ENCODE data around the gene ZNF44. TPM values are rescaled to one million over a fixed set of nuclear protein-coding genes. Genes with fewer than 3 reads are reported as not detected.

ZNF44 gene
- total RNA-seq, 2 donors from 2014 or later: 6.6 to 10.1 TPM

- H3K36me3 Mint-ChIP-seq (ENCODE audit: low read depth): peaks cover 25% of the 10 kb centered on the region
- H3K27me3 Mint-ChIP-seq: no peaks in the 10 kb centered on the region
- peaks cover 11% of the 10 kb centered on the region for H3K9me3 Mint-ChIP-seq
- H3K27ac Mint-ChIP-seq: no peak overlapping the region
- no peak overlapping the region for H3K4me3 Mint-ChIP-seq
- peaks cover 3% of the 10 kb centered on the region for H3K4me1 Mint-ChIP-seq
- ATAC-seq (replicated peaks): no peak
These were observed 63.6 kb downstream of the ZNF44 start for GRCh38 chr19:12230751-12231733.

- H3K27ac Mint-ChIP-seq: no peak overlapping the region
- ATAC-seq (replicated peaks): no peak
- peaks cover 11% of the 10 kb centered on the region for H3K9me3 Mint-ChIP-seq
- peaks cover 3% of the 10 kb centered on the region for H3K4me1 Mint-ChIP-seq
- no peak overlapping the region for H3K4me3 Mint-ChIP-seq
- H3K36me3 Mint-ChIP-seq (ENCODE audit: low read depth): peaks cover 29% of the 10 kb centered on the region
- H3K27me3 Mint-ChIP-seq: no peaks in the 10 kb centered on the region
These were observed 64.7 kb downstream of the ZNF44 start for GRCh38 chr19:12229990-12230389.

- Mint-ChIP-seq H3K27me3 (no peaks in the 10 kb centered on the region), H3K36me3 (ENCODE audit: low read depth) (peaks cover 18% of the 10 kb centered on the region), H3K27ac (no peak overlapping the region), H3K4me3 (no peak overlapping the region), H3K4me1 (no peaks in the 10 kb centered on the region), H3K9me3 (no peaks in the 10 kb centered on the region)
- no peak for ATAC-seq (replicated peaks)
These were observed 70.0 kb downstream of the ZNF44 start for GRCh38 chr19:12224676-12225075.

- no peaks in the 10 kb centered on the region for H3K4me1 Mint-ChIP-seq
- no peaks in the 10 kb centered on the region for H3K27me3 Mint-ChIP-seq
- H3K27ac Mint-ChIP-seq: no peak overlapping the region
- ATAC-seq (replicated peaks): no peak
- peaks cover 9% of the 10 kb centered on the region for H3K36me3 Mint-ChIP-seq (ENCODE audit: low read depth)
- H3K9me3 Mint-ChIP-seq: peaks cover 6% of the 10 kb centered on the region
- H3K4me3 Mint-ChIP-seq: no peak overlapping the region
These were observed 71.6 kb downstream of the ZNF44 start for GRCh38 chr19:12222980-12223630.

Other genes starting within 250 kb of the ZNF44 start
- under 1 TPM in 1 of 2 donors, not detected in 1; 0.74 TPM for gene ZNF878, start 241.9 kb downstream of the ZNF44 start, total RNA-seq
- 1 to 10 TPM; 1.8 to 3.1 TPM for gene ZNF844, start 230.2 kb downstream of the ZNF44 start, total RNA-seq
- 1 to 10 TPM; 1.7 to 3.5 TPM for gene ZNF20, start 154.5 kb downstream of the ZNF44 start, total RNA-seq
- gene ZNF625, start 138.1 kb downstream of the ZNF44 start, total RNA-seq: 1 to 10 TPM; 2.0 to 2.2 TPM
- gene ZNF136, start 131.8 kb downstream of the ZNF44 start, total RNA-seq: 10 to 100 TPM; 11.0 to 23.1 TPM
- gene ZNF563, start 38.8 kb upstream of the ZNF44 start, total RNA-seq: 10 to 100 TPM in 1 of 2 donors, 1 to 10 TPM in 1; 1.4 to 11.1 TPM
- under 1 TPM; 0.56 to 0.61 TPM for gene ZNF442, start 70.8 kb upstream of the ZNF44 start, total RNA-seq
- 1 to 10 TPM; 2.4 to 4.0 TPM for gene ZNF799, start 106.4 kb upstream of the ZNF44 start, total RNA-seq
- gene ZNF443, start 146.1 kb upstream of the ZNF44 start, total RNA-seq: 1 to 10 TPM; 1.9 to 3.4 TPM
- gene ZNF709, start 189.9 kb upstream of the ZNF44 start, total RNA-seq: 1 to 10 TPM; 1.6 to 3.4 TPM

Data from activated T-helper 17 cell treated with anti-CD3 and anti-CD28 coated beads, Interleukin-2, amount 50 U/mL, for 72 hours (primary cell).